ENCODE results near the gene VDAC2.

The VDAC2 gene

GRCh38 chr10:75253281-75254220 lies 43.0 kb downstream of the VDAC2 start:
- no peak for DNase-seq (ENCODE audit: low spot score)

GRCh38 chr10:75254739-75255138 lies 44.1 kb downstream of the VDAC2 start:
- DNase-seq (ENCODE audit: low spot score) = no peak

GRCh38 chr10:75260990-75261389 lies 50.4 kb downstream of the VDAC2 start:
- no peak for DNase-seq (ENCODE audit: low spot score)

GRCh38 chr10:75261813-75262705 lies 51.5 kb downstream of the VDAC2 start:
- no peak for DNase-seq (ENCODE audit: low spot score)

GRCh38 chr10:75263806-75264205 lies 53.2 kb downstream of the VDAC2 start:
- DNase-seq (ENCODE audit: low spot score) = no peak

GRCh38 chr10:75265856-75266255 lies 55.3 kb downstream of the VDAC2 start:
- DNase-seq (ENCODE audit: low spot score) = no peak

GRCh38 chr10:75266945-75267344 lies 56.3 kb downstream of the VDAC2 start:
- no peak for DNase-seq (ENCODE audit: low spot score)

GRCh38 chr10:75269605-75270004 lies 59.0 kb downstream of the VDAC2 start:
- no peak for DNase-seq (ENCODE audit: low spot score)

GRCh38 chr10:75272094-75272493 lies 61.5 kb downstream of the VDAC2 start:
- DNase-seq (ENCODE audit: low spot score) = no peak

- DNase-seq (ENCODE audit: low spot score) = no peak
Measured at GRCh38 chr10:75272896-75273295, 62.3 kb downstream of the VDAC2 start.

- no peak for DNase-seq (ENCODE audit: low spot score)
Measured at GRCh38 chr10:75276069-75276872, 65.7 kb downstream of the VDAC2 start.

GRCh38 chr10:75280236-75280635 lies 69.6 kb downstream of the VDAC2 start:
- no peak for DNase-seq (ENCODE audit: low spot score)
